ENCODE data around the gene UNC93B1. TPM values are rescaled to one million over a fixed set of nuclear protein-coding genes. Genes with fewer than 3 reads are reported as not detected.
A peak's percentile ranks its signal among the peaks of the same experiment; 100 is the strongest.

Gene UNC93B1
- total RNA-seq = 6.1 TPM
- long read RNA-seq, transcript UNC93B1-201 (11 exons, 2,316 nt) = major isoform, 18 of 21 reads
- long read RNA-seq, partial matches to known transcripts = 2 of 21 reads
- long read RNA-seq, other reads (novel, unspliced or antisense) = 1 of 21 reads

GRCh38 chr11:68003846-68004550, at the start of gene UNC93B1:
Gene UNC93B1, minus strand, starts transcription at chr11:68004097. Its CDS starts 54 bp downstream, at chr11:68004043.
- no peaks in the 10 kb centered on the region for H3K27me3 ChIP-seq (ENCODE audit: low read depth)
- H3K4me3 ChIP-seq = peak within 1 kb of the TSS; percentile 82
- intact Hi-C loops (cut with micrococcal nuclease) = no loop called here
- peaks cover 26% of the 10 kb centered on the region for H3K4me1 ChIP-seq
- peak; percentile 90 for DNase-seq
- TF ChIP-seq CTCF (IDR thresholded peaks at IDR 0.05; ENCODE audit: borderline replicate concordance) = no peak
- no peaks in the 10 kb centered on the region for H3K36me3 ChIP-seq
- H3K9me3 ChIP-seq (replicated peaks) = no peaks in the 10 kb centered on the region
- peak within 1 kb of the TSS; percentile 83 for H3K27ac ChIP-seq (replicated peaks)

GRCh38 chr11:68053117-68053516, 49.2 kb upstream of the UNC93B1 start:
- no peak for DNase-seq
- Histone ChIP-seq H3K27ac (replicated peaks) (no peak overlapping the region), H3K27me3 (ENCODE audit: low read depth) (no peaks in the 10 kb centered on the region), H3K9me3 (replicated peaks) (no peaks in the 10 kb centered on the region), H3K4me3 (no peak overlapping the region), H3K4me1 (no peaks in the 10 kb centered on the region), H3K36me3 (peaks cover 38% of the 10 kb centered on the region)
- TF ChIP-seq CTCF (IDR thresholded peaks at IDR 0.05; ENCODE audit: borderline replicate concordance) = no peak
- intact Hi-C loops (cut with micrococcal nuclease) = no loop called here

GRCh38 chr11:68052137-68052873, 48.4 kb upstream of the UNC93B1 start:
- Histone ChIP-seq H3K36me3 (peaks cover 41% of the 10 kb centered on the region), H3K4me1 (no peaks in the 10 kb centered on the region), H3K9me3 (replicated peaks) (no peaks in the 10 kb centered on the region), H3K4me3 (no peak overlapping the region), H3K27me3 (ENCODE audit: low read depth) (no peaks in the 10 kb centered on the region), H3K27ac (replicated peaks) (no peak overlapping the region)
- TF ChIP-seq CTCF (IDR thresholded peaks at IDR 0.05; ENCODE audit: borderline replicate concordance) = no peak
- no peak for DNase-seq
- intact Hi-C loops (cut with micrococcal nuclease) = no loop called here

GRCh38 chr11:68051191-68052136, 47.6 kb upstream of the UNC93B1 start:
- no peaks in the 10 kb centered on the region for H3K9me3 ChIP-seq (replicated peaks)
- H3K27ac ChIP-seq (replicated peaks) = no peak overlapping the region
- peaks cover 41% of the 10 kb centered on the region for H3K36me3 ChIP-seq
- H3K4me1 ChIP-seq = no peaks in the 10 kb centered on the region
- no peak overlapping the region for H3K4me3 ChIP-seq
- H3K27me3 ChIP-seq (ENCODE audit: low read depth) = no peaks in the 10 kb centered on the region
- intact Hi-C loops (cut with micrococcal nuclease) = no loop called here
- TF ChIP-seq CTCF (IDR thresholded peaks at IDR 0.05; ENCODE audit: borderline replicate concordance) = no peak
- DNase-seq = no peak

GRCh38 chr11:68050371-68050841, 46.5 kb upstream of the UNC93B1 start:
- Histone ChIP-seq H3K36me3 (peaks cover 41% of the 10 kb centered on the region), H3K27ac (replicated peaks) (no peak overlapping the region), H3K9me3 (replicated peaks) (no peaks in the 10 kb centered on the region), H3K4me3 (no peak overlapping the region), H3K4me1 (no peaks in the 10 kb centered on the region), H3K27me3 (ENCODE audit: low read depth) (no peaks in the 10 kb centered on the region)
- intact Hi-C loops (cut with micrococcal nuclease) = no loop called here
- DNase-seq = no peak
- TF ChIP-seq CTCF (IDR thresholded peaks at IDR 0.05; ENCODE audit: borderline replicate concordance) = no peak

All from left ventricle myocardium inferior (tissue), 1 donor.